Mucosa of descending colon (tissue), 3 donors: Measurements from ENCODE around the gene TNC. TPM values are rescaled to one million over a fixed set of nuclear protein-coding genes. Genes with fewer than 3 reads are reported as not detected.
A peak's percentile ranks its signal among the peaks of the same experiment; 100 is the strongest.

ENCODE experiments used
- ATAC-seq: fragments of 200-7000 bp; cut with Tn5 transposase; one replicate; pipeline ENCODE4 v1.9.1; 2020; ENCODE audit warnings: mild to moderate bottlenecking, moderate library complexity
- DNase-seq, 3 donors: peaks; one replicate each; pipeline ENCODE4 v3.0.0-alpha.2; 2020
- H3K36me3 ChIP-seq: fragments of 200-600 bp; one replicate; pipeline ENCODE4 v1.8.0; 2021; ENCODE audit warnings: low read depth, mild to moderate bottlenecking
- H3K4me1 ChIP-seq: fragments of 200-600 bp; one replicate; pipeline ENCODE4 v1.8.0; 2021; ENCODE audit warnings: low read depth, mild to moderate bottlenecking
- H3K4me3 ChIP-seq: fragments of 200-600 bp; one replicate; pipeline ENCODE4 v1.8.0; 2021; ENCODE audit warnings: mild to moderate bottlenecking
- H3K9me3 ChIP-seq: fragments of 200-600 bp; one replicate; pipeline ENCODE4 v1.8.0; 2021; ENCODE audit warnings: mild to moderate bottlenecking
- CTCF ChIP-seq: fragments of 200-600 bp; IDR thresholded peaks from one replicate; pipeline ENCODE4 v1.8.0; 2022; ENCODE audit warnings: antibody characterized with exemption, mild to moderate bottlenecking
- intact Hi-C, 2 donors: fragments of 100-400 bp; cut with DNase I in 1 of 2; cut with micrococcal nuclease in 1 of 2; formaldehyde crosslinking; loops; one replicate each; pipeline versions ENCODE4 v1.11.0 to v1.11.1; 2022; cut with DNase I, micrococcal nuclease
- total RNA-seq, 3 donors: library from RNA; stranded (reverse); fragmentation: NEBNext Ultra II Directional in 2 of 3; extraction: Animal tissue kit (Norgen Biotek cat#: 25700) in 2 of 3; gene quantifications; one replicate each; pipeline versions ENCODE4 v1.2.1 to v1.2.4, GENCODE V29; 2021 to 2023
- donor health status: DM: no; HTN: no; CAD: no; lungs with moderate emphysema.
- donor health status: DM: no; HTN: no; CAD: no.
- donor health status: DM: no; HTN: yes; CAD: no.

Gene TNC
- total RNA-seq, 3 donors from 2014 or later, result 6.5 to 216 (median 48.0) TPM

- intact Hi-C loops, result no loop called here
- no peak for ATAC-seq
- Histone ChIP-seq H3K4me3 (no peak overlapping the region), H3K36me3 (no peaks in the 10 kb centered on the region), H3K9me3 (peaks cover 4% of the 10 kb centered on the region), H3K4me1 (no peaks in the 10 kb centered on the region)
- no peak for DNase-seq
- no peak for TF ChIP-seq CTCF
Observed at GRCh38 chr9:115127191-115127817, 9.3 kb upstream of the TNC start.

GRCh38 chr9:115126404-115126803 is 8.4 kb upstream of the TNC start:
- Histone ChIP-seq H3K4me3 (no peak overlapping the region), H3K9me3 (peaks cover 4% of the 10 kb centered on the region), H3K4me1 (no peaks in the 10 kb centered on the region), H3K36me3 (no peaks in the 10 kb centered on the region)
- no peak for TF ChIP-seq CTCF
- no peak for ATAC-seq
- intact Hi-C loops, result no loop called here
- no peak for DNase-seq

- no peak for DNase-seq
- Histone ChIP-seq H3K4me3 (no peak overlapping the region), H3K9me3 (peaks cover 4% of the 10 kb centered on the region), H3K36me3 (no peaks in the 10 kb centered on the region), H3K4me1 (peaks cover 4% of the 10 kb centered on the region)
- intact Hi-C loops, result no loop called here
- no peak for ATAC-seq
- TF ChIP-seq CTCF, result no peak
Observed at GRCh38 chr9:115122937-115123336, 5.0 kb upstream of the TNC start.

GRCh38 chr9:115121181-115121580 is 3.2 kb upstream of the TNC start:
- H3K36me3 ChIP-seq, result no peaks in the 10 kb centered on the region
- no peak for DNase-seq
- intact Hi-C loops, result no loop called here
- H3K4me3 ChIP-seq, result no peak overlapping the region
- no peak for ATAC-seq
- TF ChIP-seq CTCF, result no peak
- peaks cover 4% of the 10 kb centered on the region for H3K9me3 ChIP-seq
- peaks cover 4% of the 10 kb centered on the region for H3K4me1 ChIP-seq

- TF ChIP-seq CTCF, result no peak
- DNase-seq (peak in 2 of 3 donors; percentile 24 to 40), ATAC-seq (peak; percentile 53)
- intact Hi-C loops, result no loop called here
- Histone ChIP-seq H3K9me3 (no peaks in the 10 kb centered on the region), H3K4me1 (peaks cover 4% of the 10 kb centered on the region), H3K4me3 (no peak overlapping the region), H3K36me3 (no peaks in the 10 kb centered on the region)
Observed at GRCh38 chr9:115118879-115119218, 892 bp upstream of the TNC start.
